Renal cortex interstitium (tissue), 11 donors: ENCODE results near the gene ROBO1. TPM values are rescaled to one million over a fixed set of nuclear protein-coding genes. Genes with fewer than 3 reads are reported as not detected.
A peak's percentile ranks its signal among the peaks of the same experiment; 100 is the strongest.

ENCODE experiments used
- DNase-seq, 11 donors: peaks; one replicate each; pipeline ENCODE4 v3.0.0-alpha.2; 2013; ENCODE audit warnings: low read depth in 9 of 11, low spot score in 4 of 11; ENCODE audit errors: extremely low read depth in 1 of 11
- polyA plus RNA-seq, 3 donors: library from polyadenylated mRNA; unstranded; fragments of 120-200 nt; gene quantifications; one replicate each; pipeline ENCODE4 v1.2.1, GENCODE V29; 2013; ENCODE audit not compliant: insufficient read length in 3 of 3

ROBO1 gene
- polyA plus RNA-seq, 3 donors = 106 to 124 (median 118) TPM

DNA sequence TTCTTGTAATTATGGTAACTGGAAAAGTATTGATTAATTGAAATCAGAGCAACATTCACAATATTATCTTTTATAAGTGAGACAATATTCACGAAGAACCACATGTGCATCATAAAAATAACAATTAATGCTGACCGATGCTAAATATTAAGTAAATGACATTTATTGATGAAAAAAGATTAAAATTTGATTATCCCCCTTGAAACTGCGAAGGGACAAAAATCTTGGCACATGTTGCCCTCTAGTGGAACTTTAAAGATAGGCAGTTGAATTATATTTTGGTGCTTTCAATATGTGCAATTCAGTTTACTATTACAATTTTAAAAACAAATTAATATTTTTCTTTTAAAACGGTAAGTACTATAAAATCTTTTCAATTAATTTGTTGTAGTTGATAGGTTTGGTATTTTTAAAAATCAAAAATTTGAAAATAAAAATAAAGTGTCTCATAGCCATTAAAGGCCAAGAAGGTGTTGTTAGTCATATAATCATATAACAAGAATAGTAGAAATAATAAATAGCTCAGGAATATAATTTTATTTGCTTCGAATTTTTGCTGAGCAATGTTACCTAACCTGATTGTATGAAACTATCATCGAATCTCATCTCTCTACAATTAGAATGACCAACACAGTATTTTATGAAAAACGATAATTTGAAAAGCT lies 270.2 kb downstream of the ROBO1 start:
- DNase-seq = no peak

DNA sequence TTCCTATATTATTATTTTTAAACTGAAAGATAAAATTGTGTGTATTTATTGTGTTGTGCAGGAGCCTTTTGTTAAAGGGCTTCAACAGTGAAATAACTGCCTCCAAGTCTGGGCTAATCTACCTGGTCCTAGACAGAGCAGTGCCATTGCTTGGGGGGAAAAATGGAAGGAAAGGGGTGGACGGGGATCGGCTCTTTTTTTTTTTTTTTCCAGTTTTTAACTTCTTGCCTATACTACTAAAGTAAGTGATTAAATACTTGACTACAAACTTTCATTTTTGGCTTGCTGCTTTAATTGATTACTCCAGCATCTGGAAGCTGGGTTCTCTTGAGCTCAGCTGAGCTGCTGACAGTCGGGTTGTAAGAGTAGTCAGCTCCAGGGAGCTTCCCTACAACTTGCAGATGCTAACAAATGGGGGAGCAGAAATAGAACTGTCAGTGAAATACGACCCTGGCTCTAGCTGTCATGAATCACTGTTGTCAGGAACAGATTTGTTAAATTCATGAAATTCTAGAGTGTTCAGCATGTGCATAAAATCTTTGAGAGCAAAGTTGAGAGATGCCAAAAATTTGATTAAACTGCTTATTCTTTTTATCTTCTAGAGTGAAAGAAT lies 276.7 kb downstream of the ROBO1 start:
- DNase-seq = no peak

DNA sequence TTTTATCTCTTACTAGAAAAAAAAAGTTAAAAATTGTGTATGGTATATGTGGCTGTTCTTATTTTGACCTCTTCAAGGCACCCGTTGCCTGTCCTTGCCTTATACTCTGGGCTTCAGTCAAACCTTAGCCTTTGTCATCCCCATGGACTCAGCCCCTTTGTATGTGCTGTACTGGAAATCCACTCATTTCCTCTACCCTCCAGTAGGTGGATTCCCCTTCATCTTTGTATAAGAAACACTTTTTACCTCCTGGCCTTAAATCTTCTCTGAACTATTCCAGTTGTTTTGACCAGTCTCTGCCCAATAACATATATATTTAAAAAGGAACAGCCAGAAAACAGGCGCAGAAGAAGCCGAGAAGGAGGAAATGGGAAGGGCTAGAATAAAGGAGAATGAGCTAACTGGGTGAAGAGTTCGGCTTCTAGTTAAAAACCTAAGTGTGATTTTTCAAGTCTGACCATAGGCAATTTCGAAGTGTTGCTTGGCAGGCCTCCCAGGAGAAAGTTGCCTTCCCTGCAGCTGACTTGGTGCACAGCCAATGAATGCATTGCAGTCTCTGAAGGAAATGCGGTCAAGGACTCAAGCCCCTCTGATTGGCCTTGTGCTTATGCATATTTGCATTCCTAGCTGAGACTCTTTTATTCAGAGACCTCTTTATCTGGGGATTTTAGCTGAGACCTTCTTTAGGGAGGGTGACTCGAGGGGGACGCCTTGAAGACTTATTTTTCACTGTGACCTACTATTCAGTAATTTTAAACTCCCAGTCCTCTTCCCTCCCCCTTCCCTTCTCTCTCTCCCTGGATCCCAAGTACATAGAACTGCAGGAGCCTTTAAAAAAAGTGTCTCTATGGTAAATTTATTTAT lies 277.4 kb downstream of the ROBO1 start:
- peak; percentile 21 to 73 (median 58) for DNase-seq

DNA sequence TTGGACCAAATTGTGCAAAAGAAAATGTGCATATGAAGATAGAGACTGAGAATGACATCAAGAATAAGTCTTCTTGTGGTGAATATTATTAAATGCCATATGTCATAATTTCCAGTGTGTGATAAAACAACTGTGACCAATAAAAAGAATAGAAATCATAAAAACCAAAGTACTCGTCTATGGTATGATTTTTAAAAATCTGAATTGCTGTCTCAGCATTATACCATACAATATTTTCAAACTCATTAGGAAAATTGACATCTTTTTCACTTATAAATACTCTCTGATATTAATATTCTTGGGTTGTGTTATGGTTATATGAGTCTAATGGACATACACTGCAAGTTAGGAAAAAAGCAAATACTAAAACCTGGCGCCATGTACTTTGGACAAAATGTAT lies 279.4 kb downstream of the ROBO1 start:
- DNase-seq = no peak

DNA sequence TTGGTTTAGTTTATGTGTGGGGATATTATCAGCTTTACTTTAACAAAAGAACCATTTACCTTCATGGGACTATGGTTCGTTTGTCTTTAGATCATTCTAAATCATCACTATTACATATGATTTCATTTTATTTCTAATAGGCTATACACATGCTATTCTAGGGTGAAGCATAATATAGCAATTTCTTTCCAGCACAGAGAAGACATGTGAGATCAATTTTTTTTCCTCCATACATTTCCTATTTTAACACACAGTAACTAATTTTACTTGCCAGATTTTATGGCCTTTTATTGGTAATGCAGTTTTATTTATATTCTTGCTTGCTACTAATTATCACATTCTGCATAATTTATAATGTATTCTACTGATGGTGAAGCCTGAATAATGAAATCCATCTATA lies 287.1 kb downstream of the ROBO1 start:
- no peak for DNase-seq

DNA sequence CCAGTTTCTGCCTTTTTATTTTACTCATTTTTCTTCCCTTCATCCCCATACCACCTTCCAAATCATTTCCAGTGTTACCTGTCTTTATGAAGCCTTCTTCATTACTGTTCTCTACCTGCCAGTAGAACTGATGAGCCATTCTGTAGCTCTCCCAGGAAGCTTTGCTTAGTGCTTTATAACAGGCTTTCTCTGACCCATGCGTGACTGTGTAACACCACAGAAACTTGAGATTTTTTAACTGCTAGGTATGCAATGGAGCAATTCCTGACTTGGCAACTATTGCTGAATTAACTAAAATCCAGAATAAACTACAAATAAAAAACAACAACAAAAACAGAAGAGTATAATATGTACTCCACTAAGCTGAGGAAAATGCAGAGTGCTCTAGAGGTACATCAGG lies 289.2 kb downstream of the ROBO1 start:
- no peak for DNase-seq

DNA sequence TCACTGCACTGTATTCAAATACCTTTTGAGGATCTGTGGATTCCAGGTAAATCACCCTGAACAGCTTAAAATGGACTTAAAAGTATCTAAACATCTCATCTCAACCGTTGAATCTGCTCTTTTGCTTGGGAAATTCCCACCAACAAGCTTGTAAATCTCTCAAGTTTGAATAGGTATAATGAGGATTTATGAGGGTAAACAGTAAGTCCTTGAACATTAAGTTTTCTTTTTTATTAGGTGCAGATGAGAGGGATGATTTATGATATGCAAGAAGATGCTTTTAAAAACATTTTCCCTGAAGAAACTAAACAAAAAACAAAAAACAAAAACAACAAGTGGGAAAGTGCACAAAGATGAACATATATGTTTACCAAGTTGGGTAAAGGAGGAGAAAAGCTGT lies 290.6 kb downstream of the ROBO1 start:
- DNase-seq = no peak

DNA sequence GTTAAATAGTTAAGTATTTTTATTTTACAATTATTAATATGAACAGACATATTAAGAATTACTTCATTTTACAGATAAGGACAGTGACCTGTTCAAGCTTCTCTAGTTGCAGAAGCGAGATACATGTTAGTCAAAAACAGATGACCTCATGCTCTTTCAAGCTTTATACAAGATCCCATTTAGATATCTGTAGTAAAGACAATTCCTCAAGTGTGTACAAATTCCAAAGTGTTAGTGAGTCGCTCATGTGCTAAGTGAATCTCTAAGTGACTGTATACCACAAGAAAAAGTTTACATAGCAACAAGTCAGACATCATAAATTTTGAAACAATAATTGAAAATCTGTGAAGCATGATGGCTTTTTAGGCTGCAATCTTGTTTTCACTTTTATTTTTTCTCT lies 293.8 kb downstream of the ROBO1 start:
- DNase-seq = no peak

DNA sequence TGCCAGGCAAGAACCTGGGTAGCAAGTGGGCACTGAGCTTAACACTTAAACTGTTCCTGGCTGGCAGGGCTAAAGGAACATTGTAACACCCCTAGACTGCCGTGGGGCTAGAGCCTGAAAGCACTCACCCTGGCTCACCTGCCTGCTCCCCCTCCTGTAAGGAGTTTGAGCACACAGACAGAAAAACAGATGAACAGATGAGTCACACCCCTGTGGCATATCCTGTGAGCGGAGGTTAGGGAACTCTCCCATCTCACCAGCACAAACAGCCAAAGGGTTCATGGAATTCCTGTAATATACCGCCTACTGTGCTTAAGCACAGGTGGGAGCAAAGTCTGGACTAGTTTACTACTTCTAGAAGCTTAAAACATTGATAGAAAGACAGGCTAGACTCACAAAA lies 300.1 kb downstream of the ROBO1 start:
- no peak for DNase-seq

DNA sequence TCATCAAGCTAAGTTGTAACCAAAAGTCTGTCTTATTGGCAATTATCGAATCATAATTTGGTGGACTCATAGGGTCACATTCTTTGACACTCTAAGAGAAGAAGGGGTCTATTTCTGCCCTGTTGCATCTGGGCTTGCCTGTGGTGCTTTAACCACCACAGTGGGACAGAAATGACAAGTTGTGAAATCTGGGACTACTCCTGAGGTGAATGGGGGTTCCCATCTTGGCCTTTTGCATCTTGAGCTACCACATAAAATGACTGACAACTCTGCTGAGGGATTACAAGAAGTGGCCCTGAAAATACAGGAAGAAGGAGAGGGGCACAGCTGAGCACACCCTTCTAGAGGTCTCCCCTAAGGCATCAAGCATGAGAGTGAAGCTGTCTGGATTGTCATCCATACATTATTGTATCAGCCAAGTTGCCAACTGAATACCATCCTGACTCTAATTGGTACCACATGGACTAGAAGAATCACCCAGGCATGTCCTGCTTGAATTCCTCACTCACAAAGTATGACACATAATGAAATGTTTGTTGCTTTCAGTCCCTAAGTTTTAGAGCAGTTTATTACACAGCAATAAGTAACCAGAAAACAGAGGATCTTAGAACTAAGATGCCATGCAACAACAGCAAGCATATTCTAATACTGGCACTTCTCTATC lies 306.5 kb downstream of the ROBO1 start:
- no peak for DNase-seq

DNA sequence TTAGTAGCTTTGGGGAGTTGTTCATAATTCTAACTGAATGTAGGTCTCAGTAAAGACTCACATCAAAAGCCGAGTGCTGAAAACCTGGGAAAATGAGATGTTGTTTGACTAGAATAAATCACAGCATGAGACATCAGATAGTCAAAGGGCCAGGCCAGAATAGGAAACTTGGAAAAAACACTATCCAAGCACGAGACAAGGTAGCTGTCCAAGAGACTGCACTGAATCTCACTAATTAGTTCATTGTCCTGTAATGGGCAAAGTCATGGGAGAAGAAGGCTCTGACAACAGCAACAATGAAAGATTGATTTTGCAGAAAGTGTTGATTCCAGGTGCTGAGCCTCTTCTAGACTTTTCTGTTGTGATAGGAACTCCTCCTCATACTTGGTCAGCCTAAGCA lies 314.2 kb downstream of the ROBO1 start:
- DNase-seq = no peak

DNA sequence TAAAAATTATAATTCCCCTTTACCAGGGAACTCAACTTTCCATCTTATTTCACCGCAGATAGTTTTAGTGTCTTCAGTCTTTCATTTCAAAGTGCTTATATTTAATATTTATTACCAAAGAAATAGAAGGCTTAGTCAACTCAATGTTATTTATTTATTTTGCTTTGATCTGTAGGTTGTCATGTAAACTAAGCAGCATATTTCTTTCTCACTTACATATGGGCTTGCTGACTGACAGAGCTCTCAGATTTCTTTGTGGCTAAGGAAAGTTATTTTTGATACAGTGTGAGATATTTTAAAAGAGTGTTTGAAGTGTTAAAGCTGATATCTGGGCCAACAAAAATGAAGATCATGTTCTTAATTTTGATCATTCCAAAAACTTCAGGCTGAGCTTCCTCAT lies 331.4 kb downstream of the ROBO1 start:
- no peak for DNase-seq

DNA sequence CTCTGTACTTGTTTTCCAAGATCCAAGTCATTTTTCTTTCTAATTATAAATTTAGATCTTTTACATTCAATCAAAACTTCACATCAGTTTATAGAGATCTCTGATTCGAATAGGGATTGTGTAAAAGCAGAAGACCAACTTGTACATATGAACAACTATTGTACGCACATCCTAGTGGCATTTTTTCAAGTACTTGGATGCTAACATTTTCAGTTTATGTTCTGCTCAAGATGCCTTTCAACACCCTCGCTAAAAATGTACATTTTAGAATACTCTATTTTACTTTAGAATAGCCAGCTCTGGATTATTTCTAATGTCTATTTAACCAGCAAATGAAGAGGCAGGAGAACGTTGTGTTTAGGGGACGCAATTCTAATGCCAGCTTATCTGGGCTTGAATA lies 340.7 kb downstream of the ROBO1 start:
- DNase-seq = no peak

DNA sequence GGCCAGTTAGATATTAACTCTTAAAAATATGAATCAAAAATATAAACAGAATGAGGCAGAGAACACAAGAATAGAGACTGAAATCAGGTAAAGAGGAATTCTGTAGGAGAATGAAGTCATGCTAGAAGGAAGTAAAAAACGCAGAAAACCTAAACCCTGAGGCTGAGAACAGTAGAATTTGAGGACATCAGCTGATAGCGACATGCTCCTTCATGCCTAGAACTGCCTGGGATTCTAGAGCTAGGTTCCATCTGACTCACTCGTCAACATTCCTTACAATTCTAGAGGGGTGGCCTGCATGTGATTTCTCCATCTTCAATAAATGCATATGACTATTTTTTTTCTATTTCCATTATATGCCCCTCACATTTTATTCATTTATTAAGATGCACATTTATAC lies 343.0 kb downstream of the ROBO1 start:
- no peak for DNase-seq

DNA sequence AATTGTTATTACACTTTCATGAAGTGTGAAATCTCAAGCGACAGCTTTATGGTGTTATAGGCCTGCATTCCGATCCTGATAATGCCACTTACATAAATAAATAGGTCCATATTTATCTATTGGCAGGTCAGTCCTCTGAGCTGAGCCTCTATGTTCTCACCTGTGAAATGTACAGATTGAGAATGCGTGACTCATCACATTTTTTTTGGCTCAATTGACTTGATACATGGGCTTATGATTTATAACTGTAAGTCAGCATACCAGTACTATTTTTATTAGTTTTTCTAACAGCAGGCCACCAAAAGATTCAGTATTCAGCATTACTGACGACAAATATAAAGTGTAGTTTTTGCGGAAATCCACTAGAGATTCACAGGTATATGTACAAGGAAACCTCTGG lies 344.4 kb downstream of the ROBO1 start:
- DNase-seq = no peak

DNA sequence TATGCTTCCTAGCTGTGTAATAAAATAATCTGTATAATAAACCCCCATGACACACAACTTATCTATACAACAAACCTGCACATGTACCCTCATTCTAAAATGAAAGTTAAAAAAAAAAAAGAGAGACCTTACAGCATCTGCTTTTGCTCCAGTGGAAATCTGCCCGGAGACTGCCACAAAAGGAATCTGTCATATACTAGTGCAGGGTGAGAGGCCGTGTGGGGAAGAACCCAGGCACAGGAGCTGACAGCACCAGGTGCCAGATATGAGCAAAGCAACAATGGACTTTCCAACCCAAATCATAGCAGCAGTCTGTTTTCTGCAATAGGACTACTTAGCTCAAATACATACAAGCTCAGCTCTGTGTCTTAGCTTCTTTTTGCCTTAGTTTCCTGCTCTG lies 346.5 kb downstream of the ROBO1 start:
- DNase-seq = no peak

DNA sequence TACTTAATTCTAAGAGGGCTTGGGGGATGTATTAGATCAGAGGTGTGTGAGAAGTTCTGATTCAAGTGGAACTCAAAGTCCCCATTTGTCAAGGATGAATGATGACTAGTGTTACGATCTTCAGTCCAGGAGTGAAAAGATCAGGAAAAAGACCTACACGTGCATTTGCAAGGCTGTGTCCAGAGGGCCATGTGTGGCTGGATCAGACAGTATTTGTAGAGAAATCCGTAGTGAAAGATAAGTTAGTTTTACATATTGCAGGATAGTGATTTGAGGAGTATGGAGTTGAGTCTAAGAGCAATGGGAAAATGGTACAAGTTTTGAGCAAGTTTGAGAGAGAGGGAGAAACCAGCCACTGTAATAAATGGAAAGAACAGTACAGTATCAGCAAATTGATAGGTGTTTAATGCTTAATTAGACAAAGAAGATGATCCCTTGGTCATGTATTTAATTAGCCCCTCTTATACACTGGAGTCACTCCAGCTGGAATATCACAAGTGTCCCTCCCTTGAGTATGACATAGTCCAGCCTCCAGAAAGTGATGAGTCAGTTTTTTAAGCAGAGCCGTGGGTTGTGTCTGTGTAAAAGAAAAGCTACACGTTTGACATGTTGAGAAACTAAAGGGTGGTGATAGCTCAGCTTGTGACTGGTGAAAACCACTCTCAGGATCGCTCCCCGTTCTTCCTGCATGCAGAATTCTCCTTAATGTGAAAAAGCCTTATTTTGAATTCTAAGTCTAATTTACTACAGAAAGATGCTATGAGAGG lies 348.8 kb downstream of the ROBO1 start:
- DNase-seq = peak in 4 of 11 donors; percentile 1 to 15 (median 6)

DNA sequence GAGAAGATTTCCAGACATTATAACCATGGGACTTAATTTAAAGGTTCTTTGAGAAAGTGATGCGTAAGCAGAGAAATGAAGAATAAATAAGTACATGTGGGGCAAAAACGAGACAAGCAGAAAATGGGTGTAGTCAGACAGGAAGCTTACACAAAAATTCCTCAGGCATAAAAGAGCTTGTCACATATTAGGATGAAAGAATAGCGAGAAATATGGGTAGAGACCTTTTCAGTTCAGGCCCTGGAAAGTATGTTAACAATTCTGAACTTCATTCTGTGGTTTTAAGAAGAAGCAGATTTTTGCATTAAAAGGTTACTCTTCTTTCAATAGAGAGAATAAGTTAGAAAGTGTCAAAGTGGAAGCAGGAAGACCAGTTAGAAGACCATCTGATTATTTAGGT lies 352.4 kb downstream of the ROBO1 start:
- no peak for DNase-seq

DNA sequence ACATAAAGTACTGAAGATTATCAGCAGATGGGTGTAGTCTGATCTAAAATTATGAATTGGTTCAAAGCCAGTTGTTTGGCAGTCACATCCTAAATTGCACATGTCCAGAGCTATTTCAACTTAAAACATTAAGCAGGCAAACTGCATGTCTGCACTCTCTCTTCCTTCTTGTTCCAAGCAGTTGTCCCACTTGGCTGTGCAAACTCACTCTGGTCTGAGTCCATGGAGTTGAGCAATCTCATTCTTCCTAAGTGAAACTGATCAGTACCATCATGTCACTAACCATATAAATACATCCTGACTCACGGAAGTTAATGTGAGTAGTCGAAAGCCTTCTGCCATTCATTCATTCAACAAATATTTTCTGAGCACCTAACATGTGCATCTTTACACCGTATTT lies 353.0 kb downstream of the ROBO1 start:
- DNase-seq = no peak
